Measurements from ENCODE around the gene PRMT7. TPM values are rescaled to one million over a fixed set of nuclear protein-coding genes. Genes with fewer than 3 reads are reported as not detected.

Gene PRMT7, protein sequence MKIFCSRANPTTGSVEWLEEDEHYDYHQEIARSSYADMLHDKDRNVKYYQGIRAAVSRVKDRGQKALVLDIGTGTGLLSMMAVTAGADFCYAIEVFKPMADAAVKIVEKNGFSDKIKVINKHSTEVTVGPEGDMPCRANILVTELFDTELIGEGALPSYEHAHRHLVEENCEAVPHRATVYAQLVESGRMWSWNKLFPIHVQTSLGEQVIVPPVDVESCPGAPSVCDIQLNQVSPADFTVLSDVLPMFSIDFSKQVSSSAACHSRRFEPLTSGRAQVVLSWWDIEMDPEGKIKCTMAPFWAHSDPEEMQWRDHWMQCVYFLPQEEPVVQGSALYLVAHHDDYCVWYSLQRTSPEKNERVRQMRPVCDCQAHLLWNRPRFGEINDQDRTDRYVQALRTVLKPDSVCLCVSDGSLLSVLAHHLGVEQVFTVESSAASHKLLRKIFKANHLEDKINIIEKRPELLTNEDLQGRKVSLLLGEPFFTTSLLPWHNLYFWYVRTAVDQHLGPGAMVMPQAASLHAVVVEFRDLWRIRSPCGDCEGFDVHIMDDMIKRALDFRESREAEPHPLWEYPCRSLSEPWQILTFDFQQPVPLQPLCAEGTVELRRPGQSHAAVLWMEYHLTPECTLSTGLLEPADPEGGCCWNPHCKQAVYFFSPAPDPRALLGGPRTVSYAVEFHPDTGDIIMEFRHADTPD
- 10 to 100 TPM; 38.4 to 53.4 (median 41.0) TPM for total RNA-seq

DNA sequence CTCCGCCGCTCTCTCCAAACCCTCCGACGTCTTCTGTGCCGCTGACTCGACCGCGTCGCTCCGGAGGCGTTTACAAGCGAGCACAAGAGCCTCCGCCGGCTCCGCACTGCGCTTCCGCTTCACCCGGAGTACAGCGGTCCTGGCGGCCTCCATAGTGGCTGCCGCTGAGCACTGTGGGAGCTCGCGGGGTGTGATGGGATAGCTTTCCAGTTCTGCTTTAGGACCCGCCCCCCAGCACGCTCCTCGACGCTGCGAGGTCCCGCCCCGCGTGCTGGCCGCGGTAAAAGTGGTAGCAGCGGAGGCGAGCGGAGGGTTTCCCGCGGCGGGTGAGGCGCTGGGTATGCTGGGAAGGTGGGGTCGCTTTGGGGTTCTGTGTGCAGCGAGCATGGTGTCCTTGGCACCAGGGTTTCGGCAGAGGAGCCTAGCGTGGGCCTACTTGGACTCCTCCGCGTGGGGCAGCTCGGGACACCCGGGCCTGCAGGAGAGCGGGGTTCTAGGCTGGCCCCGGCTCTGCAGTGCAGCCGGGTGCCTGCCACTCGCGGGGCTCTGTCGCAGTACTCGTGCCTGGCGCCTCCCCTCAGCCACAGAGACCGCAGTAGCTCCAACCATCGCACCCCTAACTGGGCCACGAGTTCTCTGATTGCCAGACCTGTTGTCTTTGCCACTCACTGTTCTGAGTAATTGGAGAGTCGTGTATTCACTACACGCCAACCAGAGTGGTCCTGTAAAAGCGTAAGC lies at the start of gene PRMT7, which contains the start of gene SLC7A6OS:
PRMT7 (plus strand) TSS at position 246 of the 738 bp plus-strand sequence. CDS start 4,961 bp downstream, outside the sequence.
SLC7A6OS (minus strand) TSS at position 173 of the 738 bp plus-strand sequence; CDS start at position 153, 20 bp downstream.
- Histone ChIP-seq H3K27ac (peak within 1 kb of the TSS; percentile 84 to 85), H3K36me3 (no peaks in the 10 kb centered on the region), H3K4me3 (peak within 1 kb of the TSS; percentile 78 to 99 (median 84)), H3K27me3 (no peaks in the 10 kb centered on the region), H3K9me3 (no peaks in the 10 kb centered on the region), H3K4me1 (peaks cover 0 to 12% of the 10 kb centered on the region in 2 donors)
- intact Hi-C loops (cut with DNase I; ENCODE audit: low total_unique reads) = no loop called here
- peak; percentile 65 to 86 (median 66) for TF ChIP-seq POLR2AphosphoS5 (IDR thresholded peaks at IDR 0.05)
- TF ChIP-seq, protein P1, sequence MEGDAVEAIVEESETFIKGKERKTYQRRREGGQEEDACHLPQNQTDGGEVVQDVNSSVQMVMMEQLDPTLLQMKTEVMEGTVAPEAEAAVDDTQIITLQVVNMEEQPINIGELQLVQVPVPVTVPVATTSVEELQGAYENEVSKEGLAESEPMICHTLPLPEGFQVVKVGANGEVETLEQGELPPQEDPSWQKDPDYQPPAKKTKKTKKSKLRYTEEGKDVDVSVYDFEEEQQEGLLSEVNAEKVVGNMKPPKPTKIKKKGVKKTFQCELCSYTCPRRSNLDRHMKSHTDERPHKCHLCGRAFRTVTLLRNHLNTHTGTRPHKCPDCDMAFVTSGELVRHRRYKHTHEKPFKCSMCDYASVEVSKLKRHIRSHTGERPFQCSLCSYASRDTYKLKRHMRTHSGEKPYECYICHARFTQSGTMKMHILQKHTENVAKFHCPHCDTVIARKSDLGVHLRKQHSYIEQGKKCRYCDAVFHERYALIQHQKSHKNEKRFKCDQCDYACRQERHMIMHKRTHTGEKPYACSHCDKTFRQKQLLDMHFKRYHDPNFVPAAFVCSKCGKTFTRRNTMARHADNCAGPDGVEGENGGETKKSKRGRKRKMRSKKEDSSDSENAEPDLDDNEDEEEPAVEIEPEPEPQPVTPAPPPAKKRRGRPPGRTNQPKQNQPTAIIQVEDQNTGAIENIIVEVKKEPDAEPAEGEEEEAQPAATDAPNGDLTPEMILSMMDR (IDR thresholded peaks at IDR 0.05) = peak in 2 of 3 donors; percentile 13 to 33
- no peak for TF ChIP-seq POLR2A (IDR thresholded peaks at IDR 0.05)
- DNase-seq (ENCODE audit: low spot score in 2 of 2) = peak; percentile 76 to 84

DNA sequence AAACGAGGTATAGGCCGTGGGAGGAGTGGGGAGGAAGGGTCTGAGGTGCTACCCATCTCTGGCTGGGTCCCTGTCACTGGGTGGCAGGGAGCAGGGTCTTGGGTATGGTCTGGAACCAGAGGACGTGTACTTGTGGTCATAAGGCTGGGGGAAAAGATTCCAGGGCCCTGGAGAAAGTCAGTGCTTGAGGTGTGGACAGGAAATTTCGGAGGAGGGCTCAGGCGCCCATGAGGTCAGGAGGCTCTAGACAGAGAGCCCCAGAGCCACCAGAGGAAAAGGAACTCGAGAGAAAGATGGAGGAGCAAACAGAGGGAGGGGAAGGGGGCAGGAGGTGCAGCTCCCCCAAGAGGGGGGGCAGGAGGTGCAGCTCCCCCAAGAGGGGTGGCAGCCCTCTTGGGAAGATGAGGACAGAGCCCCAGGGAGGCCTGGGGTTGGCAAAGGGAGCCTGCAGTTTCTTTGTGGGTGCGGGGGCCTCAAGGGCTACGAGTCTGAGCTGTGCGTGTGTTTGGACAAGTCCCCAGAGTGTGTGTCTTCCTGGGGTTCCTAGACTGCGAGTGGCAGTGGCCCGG lies 47.2 kb upstream of the PRMT7 start:
- intact Hi-C loops (cut with DNase I; ENCODE audit: low total_unique reads) = loop anchor here (5.0 kb wide), 1 partner anchor 64 kb away; no protein-coding TSS in a partner anchor
- Histone ChIP-seq H3K4me1 (no peaks in the 10 kb centered on the region), H3K27ac (peak overlapping the region; percentile 88 to 97), H3K27me3 (no peaks in the 10 kb centered on the region), H3K9me3 (no peaks in the 10 kb centered on the region), H3K36me3 (peaks cover 5% of the 10 kb centered on the region), H3K4me3 (peak overlapping the region; percentile 76 to 91 (median 86))
- DNase-seq (ENCODE audit: low spot score in 2 of 2) = no peak
- TF ChIP-seq, protein P1 (IDR thresholded peaks at IDR 0.05) = no peak
- TF ChIP-seq POLR2A (IDR thresholded peaks at IDR 0.05) = no peak
- TF ChIP-seq POLR2AphosphoS5 (IDR thresholded peaks at IDR 0.05) = no peak

DNA sequence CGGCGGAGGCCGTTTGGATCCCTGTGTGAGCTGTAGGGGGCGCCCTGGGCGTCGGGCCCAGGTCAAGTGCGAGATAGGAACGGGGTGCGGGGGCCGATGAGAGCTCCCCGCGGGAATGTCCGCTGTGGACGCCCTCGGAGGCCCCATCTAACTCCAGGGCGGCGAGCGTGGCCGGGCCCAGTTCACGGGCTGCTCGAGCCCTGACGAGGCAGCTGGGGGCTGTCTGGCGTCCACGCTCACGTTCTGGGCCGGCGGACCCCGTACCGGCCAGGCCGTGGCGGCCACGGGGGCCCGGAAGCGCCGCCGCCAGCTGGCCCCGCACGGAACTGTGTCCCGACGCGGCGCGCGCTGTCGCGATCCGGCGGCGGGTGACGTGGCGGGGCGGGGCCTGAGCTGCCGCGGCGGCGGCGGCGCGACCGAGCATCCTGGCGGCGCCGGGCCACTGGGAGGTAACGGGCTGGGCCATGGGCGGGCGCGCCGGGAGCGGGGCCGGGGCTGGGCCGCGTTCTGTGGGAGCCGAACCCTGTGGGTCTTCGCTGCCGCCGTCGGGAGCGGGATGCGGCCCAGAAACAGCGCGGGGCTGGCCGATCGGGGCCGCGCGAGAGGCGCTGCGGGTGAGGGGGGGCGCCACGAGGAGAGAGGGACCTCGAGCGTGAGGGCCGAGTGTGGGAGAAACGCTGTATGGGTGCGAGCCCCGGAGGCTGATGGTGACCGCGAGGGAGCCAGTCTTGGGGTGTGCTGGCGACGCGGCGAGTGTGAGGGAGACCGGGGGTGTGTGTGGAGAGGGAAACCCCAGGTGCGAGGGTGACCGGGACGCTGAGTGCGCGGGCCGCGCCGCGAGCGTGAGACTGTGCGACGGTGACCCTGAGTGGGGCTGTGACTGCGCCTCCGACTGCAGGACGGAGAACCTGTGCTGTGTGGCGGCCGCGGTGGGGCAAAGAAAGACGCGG lies 46.4 kb upstream of the PRMT7 start, which contains the start of gene SLC7A6:
SLC7A6 (plus strand) TSS at position 399 of the 950 bp plus-strand sequence. CDS start 10,201 bp downstream, outside the sequence.
- H3K4me1 ChIP-seq = no peaks in the 10 kb centered on the region
- no peaks in the 10 kb centered on the region for H3K27me3 ChIP-seq
- TF ChIP-seq POLR2AphosphoS5 (IDR thresholded peaks at IDR 0.05) = no peak
- TF ChIP-seq, protein P1 (IDR thresholded peaks at IDR 0.05) = peak; percentile 42 to 64 (median 58)
- peak within 1 kb of the TSS; percentile 88 to 97 for H3K27ac ChIP-seq
- intact Hi-C loops (cut with DNase I; ENCODE audit: low total_unique reads) = loop anchor here (5.0 kb wide), 1 partner anchor 63 kb away; no protein-coding TSS in a partner anchor
- peak within 1 kb of the TSS; percentile 76 to 91 (median 86) for H3K4me3 ChIP-seq
- H3K9me3 ChIP-seq = no peaks in the 10 kb centered on the region
- peak; percentile 42 to 60 for DNase-seq (ENCODE audit: low spot score in 2 of 2)
- H3K36me3 ChIP-seq = peaks cover 5% of the 10 kb centered on the region
